CD4-positive, CD25-positive, alpha-beta regulatory T cell (primary cell): ENCODE measurements around the gene SH3BP5. TPM values are rescaled to one million over a fixed set of nuclear protein-coding genes. Genes with fewer than 3 reads are reported as not detected.

Experiments
- ATAC-seq, 2 donors: fragments of 150-1000 bp; cut with Tn5 transposase; one replicate each; pipeline ENCODE4 v1.10.0; 2021; ENCODE audit warnings: low read depth in 2 of 2, moderate number of reproducible peaks in 2 of 2, moderate library complexity in 1 of 2
- DNase-seq, 3 donors: peaks; one replicate each; pipeline versions ENCODE4 v3.0.0 to v3.0.0-alpha.2; 2012 to 2022; ENCODE audit warnings: mixed read lengths in 1 of 3
- H3K27ac ChIP-seq: one replicate; pipeline ENCODE4 v1.7.0; 2013; ENCODE audit warnings: mild to moderate bottlenecking, low read length; ENCODE audit not compliant: insufficient read depth, poor library complexity, severe bottlenecking
- H3K27me3 ChIP-seq: one replicate; pipeline ENCODE4 v1.7.0; 2013; ENCODE audit warnings: low read length; ENCODE audit not compliant: control insufficient read depth, insufficient read depth
- H3K36me3 ChIP-seq: one replicate; pipeline ENCODE4 v1.7.0; 2013; ENCODE audit warnings: mild to moderate bottlenecking, low read length, moderate library complexity; ENCODE audit not compliant: control insufficient read depth, insufficient read depth
- H3K4me1 ChIP-seq: 2 replicates; pipeline ENCODE4 v1.7.0; 2013; ENCODE audit warnings: mild to moderate bottlenecking, low read length; ENCODE audit not compliant: insufficient read depth, control insufficient read depth, poor library complexity, severe bottlenecking
- H3K4me3 ChIP-seq: one replicate; pipeline ENCODE4 v1.7.0; 2013; ENCODE audit warnings: low read depth, mild to moderate bottlenecking, low read length, moderate library complexity
- H3K9me3 ChIP-seq, 2 experiments: 1 replicate in 1 of 2; 2 replicates in 1 of 2; pipeline ENCODE4 v1.7.0; 2013; ENCODE audit warnings: low read length in 2 of 2, mild to moderate bottlenecking in 1 of 2, moderate library complexity in 1 of 2; ENCODE audit not compliant: control insufficient read depth in 2 of 2
- H3K27ac Mint-ChIP-seq, 3 donors: one replicate each; pipeline ENCODE4 v1.8.0; 2020 to 2022; ENCODE audit warnings: mild to moderate bottlenecking in 3 of 3, mixed read lengths in 3 of 3, moderate library complexity in 2 of 3
- H3K27me3 Mint-ChIP-seq: one replicate; pipeline ENCODE4 v1.8.0; 2022; ENCODE audit warnings: mild to moderate bottlenecking, mixed read lengths
- H3K36me3 Mint-ChIP-seq: one replicate; pipeline ENCODE4 v1.8.0; 2020; ENCODE audit warnings: mixed read lengths
- H3K4me1 Mint-ChIP-seq, 4 donors: one replicate each; pipeline ENCODE4 v1.8.0; 2020 to 2022; ENCODE audit warnings: mixed read lengths in 4 of 4, mild to moderate bottlenecking in 1 of 4
- H3K4me3 Mint-ChIP-seq, 4 donors: one replicate each; pipeline ENCODE4 v1.8.0; 2020 to 2022; ENCODE audit warnings: mild to moderate bottlenecking in 4 of 4, mixed read lengths in 4 of 4, moderate library complexity in 3 of 4
- H3K9me3 Mint-ChIP-seq, 7 donors: one replicate each; pipeline ENCODE4 v1.8.0; 2020 to 2022; ENCODE audit warnings: mixed read lengths in 7 of 7, mild to moderate bottlenecking in 3 of 7, moderate library complexity in 2 of 7
- polyA plus RNA-seq, 4 donors: library from polyadenylated mRNA; unstranded; fragments of 300-500 nt; fragmentation: Illumina TruSeq; gene quantifications; one replicate each; pipeline ENCODE4 v1.2.3, GENCODE V29; 2021
- total RNA-seq: library from RNA; stranded (reverse); gene quantifications from one replicate; pipeline ENCODE4 v1.2.3, GENCODE V29; 2022

The SH3BP5 gene, protein sequence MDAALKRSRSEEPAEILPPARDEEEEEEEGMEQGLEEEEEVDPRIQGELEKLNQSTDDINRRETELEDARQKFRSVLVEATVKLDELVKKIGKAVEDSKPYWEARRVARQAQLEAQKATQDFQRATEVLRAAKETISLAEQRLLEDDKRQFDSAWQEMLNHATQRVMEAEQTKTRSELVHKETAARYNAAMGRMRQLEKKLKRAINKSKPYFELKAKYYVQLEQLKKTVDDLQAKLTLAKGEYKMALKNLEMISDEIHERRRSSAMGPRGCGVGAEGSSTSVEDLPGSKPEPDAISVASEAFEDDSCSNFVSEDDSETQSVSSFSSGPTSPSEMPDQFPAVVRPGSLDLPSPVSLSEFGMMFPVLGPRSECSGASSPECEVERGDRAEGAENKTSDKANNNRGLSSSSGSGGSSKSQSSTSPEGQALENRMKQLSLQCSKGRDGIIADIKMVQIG
- 68.6 TPM for total RNA-seq
- polyA plus RNA-seq, result 10 to 100 TPM; 24.7 to 40.1 (median 31.6) TPM

DNA sequence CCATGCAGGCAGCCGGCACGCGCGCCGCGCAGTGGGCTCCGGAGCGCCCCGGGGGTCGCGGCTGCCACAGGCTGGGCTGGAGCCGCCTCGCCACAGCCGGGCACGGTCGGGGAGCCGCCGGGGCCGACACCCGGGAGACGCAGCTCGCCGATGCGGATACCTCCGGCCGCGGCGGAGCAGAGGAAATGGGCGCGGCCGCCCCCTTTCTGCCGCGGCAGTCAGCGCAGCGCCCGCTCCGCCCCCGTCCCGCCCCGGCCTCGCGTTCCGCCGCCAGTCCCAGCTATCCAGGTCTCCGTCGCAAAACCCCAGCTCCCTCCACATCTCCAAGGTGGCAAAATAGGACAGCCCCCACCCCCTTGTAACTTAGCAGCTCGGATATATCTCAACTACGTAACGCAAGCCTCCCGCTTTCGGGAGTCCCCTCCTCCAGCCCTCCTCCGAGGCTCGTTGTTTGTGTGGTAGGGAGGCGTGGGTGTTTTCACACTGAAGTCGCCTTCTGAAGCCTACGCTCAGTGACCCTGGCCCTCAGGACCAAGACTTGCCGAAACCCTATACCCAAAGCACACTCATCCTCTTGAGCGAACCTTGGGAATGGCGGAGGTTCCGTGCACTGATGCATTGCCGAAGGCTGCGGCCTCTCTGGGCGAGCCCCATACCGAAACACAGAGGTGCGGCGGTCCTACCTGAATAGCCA, at the start of gene SH3BP5:
SH3BP5 (minus strand) TSS at position 182 of the 694 bp plus-strand sequence; CDS start at position 4, 178 bp downstream.
- Histone ChIP-seq H3K27ac (peak within 1 kb of the TSS; percentile 67), H3K36me3 (peaks cover 18% of the 10 kb centered on the region), H3K9me3 (no peaks in the 10 kb centered on the region), H3K4me1 (peaks cover 45% of the 10 kb centered on the region), H3K4me3 (peak within 1 kb of the TSS; percentile 85), H3K27me3 (no peaks in the 10 kb centered on the region)
- H3K27me3 Mint-ChIP-seq, result peaks cover 5% of the 10 kb centered on the region
- peak within 1 kb of the TSS; percentile 93 to 98 (median 96) for H3K4me3 Mint-ChIP-seq
- H3K4me1 Mint-ChIP-seq, result peaks cover 18 to 56% (median 41%) of the 10 kb centered on the region in 4 donors
- DNase-seq (peak; percentile 62 to 81 (median 74)), ATAC-seq (peak; percentile 89 to 90)
- no peaks in the 10 kb centered on the region for H3K9me3 Mint-ChIP-seq
- peak within 1 kb of the TSS; percentile 85 to 93 (median 91) for H3K27ac Mint-ChIP-seq
- H3K36me3 Mint-ChIP-seq, result peaks cover 12% of the 10 kb centered on the region

DNA sequence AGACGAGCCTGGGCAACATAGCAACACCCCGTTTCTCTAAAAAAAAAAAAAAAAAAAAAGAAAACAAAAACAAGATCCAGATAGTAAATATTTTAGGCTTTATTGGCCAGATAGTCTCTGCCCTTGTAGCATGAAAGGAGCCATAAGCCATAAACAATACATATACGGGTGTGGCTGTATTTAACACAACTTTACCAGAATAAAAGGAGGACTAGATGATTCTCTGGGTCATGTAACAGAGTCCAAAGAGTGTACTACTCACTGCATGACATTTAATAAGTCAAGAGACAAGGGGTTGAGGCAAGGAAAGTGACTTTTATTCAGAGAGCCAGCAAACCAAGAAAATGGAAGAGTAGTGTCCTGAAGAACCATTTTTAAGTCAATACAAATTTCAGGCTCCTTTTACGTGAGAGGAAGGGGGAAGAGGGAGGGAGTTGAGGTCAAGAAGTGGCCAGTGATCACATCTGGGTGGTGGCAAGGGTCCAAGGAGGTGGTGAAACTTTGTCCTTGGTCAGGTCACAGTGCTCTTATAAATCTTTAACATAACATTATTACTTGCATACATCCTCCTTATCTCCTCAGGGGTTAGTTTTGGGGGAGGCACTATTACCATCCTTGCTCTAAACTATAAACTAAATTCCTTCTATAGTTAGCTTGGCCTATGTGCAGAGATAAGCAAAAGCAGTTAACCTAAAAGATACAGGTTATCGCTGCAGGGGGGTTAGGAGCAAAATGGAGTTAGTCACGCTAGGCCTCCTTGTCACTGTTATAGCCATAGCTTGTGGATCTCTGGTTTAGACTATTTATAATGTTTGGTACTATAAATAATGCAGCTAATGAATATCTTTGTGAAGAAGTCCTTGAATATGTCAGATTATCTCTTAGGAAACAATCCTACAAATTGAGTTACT, 48.8 kb upstream of the SH3BP5 start:
- no peak for DNase-seq
- H3K9me3 Mint-ChIP-seq, result peaks cover 0 to 3% (median 0%) of the 10 kb centered on the region in 7 donors
- Histone ChIP-seq H3K4me1 (peaks cover 5% of the 10 kb centered on the region), H3K27ac (no peak overlapping the region), H3K36me3 (no peaks in the 10 kb centered on the region), H3K9me3 (no peaks in the 10 kb centered on the region), H3K27me3 (no peaks in the 10 kb centered on the region), H3K4me3 (no peak overlapping the region)
- H3K27ac Mint-ChIP-seq, result no peak overlapping the region
- no peaks in the 10 kb centered on the region for H3K36me3 Mint-ChIP-seq
- H3K27me3 Mint-ChIP-seq, result peaks cover 5% of the 10 kb centered on the region
- H3K4me1 Mint-ChIP-seq, result peaks cover 0 to 18% (median 8%) of the 10 kb centered on the region in 4 donors
- no peak overlapping the region for H3K4me3 Mint-ChIP-seq
- ATAC-seq, result no peak

- ATAC-seq (peak; percentile 94 to 95), DNase-seq (peak; percentile 92 to 96 (median 94))
- no peaks in the 10 kb centered on the region for H3K9me3 ChIP-seq
- no peaks in the 10 kb centered on the region for H3K36me3 ChIP-seq
- Mint-ChIP-seq H3K27me3 (peaks cover 5% of the 10 kb centered on the region), H3K4me1 (peaks cover 0 to 9% (median 8%) of the 10 kb centered on the region in 4 donors), H3K27ac (peak overlapping the region; percentile 80 to 95 (median 90)), H3K4me3 (peak overlapping the region in 3 of 4 donors; percentile 3 to 24 (median 11)), H3K36me3 (no peaks in the 10 kb centered on the region), H3K9me3 (no peaks in the 10 kb centered on the region)
- H3K27me3 ChIP-seq, result no peaks in the 10 kb centered on the region
- peaks cover 5% of the 10 kb centered on the region for H3K4me1 ChIP-seq
- H3K27ac ChIP-seq, result peak overlapping the region; percentile 86
- H3K4me3 ChIP-seq, result peak overlapping the region; percentile 53
Observed at GRCh38 chr3:15377961-15378791, 45.8 kb upstream of the SH3BP5 start.

- Mint-ChIP-seq H3K27me3 (no peaks in the 10 kb centered on the region), H3K27ac (peak overlapping the region in 1 of 3 donors; percentile 83), H3K9me3 (no peaks in the 10 kb centered on the region), H3K4me1 (peaks cover 0 to 14% (median 8%) of the 10 kb centered on the region in 4 donors), H3K4me3 (no peak overlapping the region), H3K36me3 (no peaks in the 10 kb centered on the region)
- H3K27me3 ChIP-seq, result no peaks in the 10 kb centered on the region
- H3K27ac ChIP-seq, result no peak overlapping the region
- H3K9me3 ChIP-seq, result no peaks in the 10 kb centered on the region
- no peak for DNase-seq
- peaks cover 5% of the 10 kb centered on the region for H3K4me1 ChIP-seq
- no peak for ATAC-seq
- no peaks in the 10 kb centered on the region for H3K36me3 ChIP-seq
- H3K4me3 ChIP-seq, result no peak overlapping the region
Observed at GRCh38 chr3:15375461-15376000, 43.1 kb upstream of the SH3BP5 start.

DNA sequence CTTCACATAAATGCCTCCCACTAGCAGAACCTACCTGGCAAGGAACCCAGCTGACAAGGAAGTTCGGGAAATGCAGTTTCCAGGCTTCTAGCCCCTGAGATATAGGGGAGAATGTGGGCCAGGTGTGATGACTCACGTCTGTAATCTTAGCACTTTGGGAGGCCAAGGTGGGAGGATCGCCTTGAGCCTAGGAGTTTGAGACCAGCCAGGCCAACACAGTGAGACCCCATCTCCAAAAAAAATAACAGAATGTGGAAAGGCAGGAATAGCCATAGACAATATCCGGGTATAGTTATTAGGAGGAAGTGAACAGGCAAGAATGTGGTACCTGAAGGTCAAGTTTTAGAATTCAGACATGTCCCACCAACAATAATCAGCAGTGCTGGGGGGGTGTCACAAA, 40.5 kb upstream of the SH3BP5 start:
- no peaks in the 10 kb centered on the region for H3K36me3 Mint-ChIP-seq
- H3K9me3 Mint-ChIP-seq, result no peaks in the 10 kb centered on the region
- H3K27ac Mint-ChIP-seq, result no peak overlapping the region
- no peak overlapping the region for H3K4me3 Mint-ChIP-seq
- DNase-seq, result no peak
- H3K9me3 ChIP-seq, result no peaks in the 10 kb centered on the region
- peaks cover 5% of the 10 kb centered on the region for H3K4me1 ChIP-seq
- H3K4me1 Mint-ChIP-seq, result peaks cover 3 to 11% (median 5%) of the 10 kb centered on the region in 4 donors
- no peak for ATAC-seq
- H3K27me3 ChIP-seq, result no peaks in the 10 kb centered on the region
- H3K27me3 Mint-ChIP-seq, result no peaks in the 10 kb centered on the region
- no peaks in the 10 kb centered on the region for H3K36me3 ChIP-seq
- no peak overlapping the region for H3K27ac ChIP-seq
- no peak overlapping the region for H3K4me3 ChIP-seq

- peak overlapping the region in 1 of 3 donors; percentile 61 for H3K27ac Mint-ChIP-seq
- no peak overlapping the region for H3K4me3 Mint-ChIP-seq
Observed at GRCh38 chr3:15368561-15369135, 36.3 kb upstream of the SH3BP5 start.

More at GRCh38 chr3:15368561-15369135, 36.3 kb upstream of the SH3BP5 start:
- no peaks in the 10 kb centered on the region for H3K27me3 Mint-ChIP-seq
- H3K36me3 ChIP-seq, result no peaks in the 10 kb centered on the region
- H3K4me1 Mint-ChIP-seq, result peaks cover 4 to 38% (median 15%) of the 10 kb centered on the region in 4 donors
- H3K27me3 ChIP-seq, result no peaks in the 10 kb centered on the region
- H3K9me3 Mint-ChIP-seq, result no peaks in the 10 kb centered on the region
- DNase-seq, result no peak
- no peaks in the 10 kb centered on the region for H3K9me3 ChIP-seq
- ATAC-seq, result no peak
- H3K27ac ChIP-seq, result no peak overlapping the region
- no peak overlapping the region for H3K4me3 ChIP-seq
- H3K36me3 Mint-ChIP-seq, result no peaks in the 10 kb centered on the region
- peaks cover 9% of the 10 kb centered on the region for H3K4me1 ChIP-seq
